ENCODE measurements around the gene SYNM.

Gene SYNM

GRCh38 chr15:99172989-99173388, 68.1 kb downstream of the SYNM start:
- DNase-seq: no peak

GRCh38 chr15:99174567-99175395, 69.9 kb downstream of the SYNM start:
- no peak for DNase-seq
- intact Hi-C loops (cut with DNase I): no loop called here

More at GRCh38 chr15:99172989-99173388, 68.1 kb downstream of the SYNM start:
- intact Hi-C loops (cut with DNase I): no loop called here

GRCh38 chr15:99176757-99177156, 71.9 kb downstream of the SYNM start:
- intact Hi-C loops (cut with DNase I): no loop called here

GRCh38 chr15:99177679-99178078, 72.8 kb downstream of the SYNM start:
- intact Hi-C loops (cut with DNase I): no loop called here
- no peak for DNase-seq

More at GRCh38 chr15:99176757-99177156, 71.9 kb downstream of the SYNM start:
- no peak for DNase-seq

GRCh38 chr15:99180086-99180963, 75.4 kb downstream of the SYNM start:
- no peak for DNase-seq
- intact Hi-C loops (cut with DNase I): no loop called here

- intact Hi-C loops (cut with DNase I): no loop called here
- DNase-seq: no peak
Observed at GRCh38 chr15:99180964-99181306, 76.1 kb downstream of the SYNM start.

GRCh38 chr15:99181545-99181971, 76.7 kb downstream of the SYNM start:
- DNase-seq: no peak
- intact Hi-C loops (cut with DNase I): no loop called here

- no peak for DNase-seq
- intact Hi-C loops (cut with DNase I): no loop called here
Observed at GRCh38 chr15:99182791-99183190, 77.9 kb downstream of the SYNM start.
